Measurements from ENCODE around the gene GNPNAT1. TPM values are rescaled to one million over a fixed set of nuclear protein-coding genes. Genes with fewer than 3 reads are reported as not detected.

Gene GNPNAT1
- total and polyA plus RNA-seq, 11 donors, result 2.7 to 19.9 (median 8.0) TPM

- Histone ChIP-seq H3K36me3 (no peaks in the 10 kb centered on the region), H3K4me1 (peaks cover 0 to 8% (median 0%) of the 10 kb centered on the region in 12 donors), H3K9me3 (no peaks in the 10 kb centered on the region), H3K27me3 (no peaks in the 10 kb centered on the region), H3K4me3 (no peak overlapping the region), H3K27ac (no peak overlapping the region)
- intact Hi-C loops (cut with DNase I), result loop anchor here in 3 of 10 donors (5.0 to 10.0 kb wide), 2 partner anchors 475 to 478 kb away; no protein-coding TSS in a partner anchor
- 87 to 94% (median 90%) methylated on average over 7 of the region's 7 CpGs for WGBS, 4 donors
- DNase-seq (no peak), ATAC-seq (no peak)
- no peak for TF ChIP-seq CTCF (IDR thresholded peaks at IDR 0.05)
- TF ChIP-seq POLR2A (IDR thresholded peaks at IDR 0.05), result no peak
These were observed 38.2 kb upstream of the GNPNAT1 start for GRCh38 chr14:52829527-52830185.

GRCh38 chr14:52827426-52827825, 36.0 kb upstream of the GNPNAT1 start:
- Histone ChIP-seq H3K27ac (no peak overlapping the region), H3K4me3 (no peak overlapping the region), H3K9me3 (no peaks in the 10 kb centered on the region), H3K4me1 (peaks cover 0 to 18% (median 0%) of the 10 kb centered on the region in 12 donors), H3K36me3 (no peaks in the 10 kb centered on the region), H3K27me3 (no peaks in the 10 kb centered on the region)
- no peak for DNase-seq
- ATAC-seq, result no peak
- intact Hi-C loops (cut with DNase I), result loop anchor here in 3 of 10 donors (5.0 to 10.0 kb wide), 2 partner anchors 477 to 480 kb away; no protein-coding TSS in a partner anchor
- TF ChIP-seq POLR2A (IDR thresholded peaks at IDR 0.05), result no peak
- no peak for TF ChIP-seq CTCF (IDR thresholded peaks at IDR 0.05)

- DNase-seq, result no peak
- Histone ChIP-seq H3K4me3 (no peak overlapping the region), H3K4me1 (peaks cover 0 to 18% (median 0%) of the 10 kb centered on the region in 12 donors), H3K36me3 (no peaks in the 10 kb centered on the region), H3K27ac (no peak overlapping the region), H3K9me3 (no peaks in the 10 kb centered on the region), H3K27me3 (no peaks in the 10 kb centered on the region)
- ATAC-seq, result no peak
- 44 to 59% (median 47%) methylated on average over 4 of the region's 4 CpGs for WGBS, 4 donors
- TF ChIP-seq POLR2A (IDR thresholded peaks at IDR 0.05) (no peak), CTCF (IDR thresholded peaks at IDR 0.05) (no peak)
- intact Hi-C loops (cut with DNase I), result loop anchor here in 5 of 10 donors (2.0 to 10.0 kb wide), 3 partner anchors 136 to 482 kb away; no protein-coding TSS in a partner anchor
These were observed 33.7 kb upstream of the GNPNAT1 start for GRCh38 chr14:52825085-52825484.

- H3K9me3 ChIP-seq, result no peaks in the 10 kb centered on the region
- DNase-seq (no peak), ATAC-seq (no peak)
- 35 to 59% (median 44%) methylated on average over 4 of the region's 4 CpGs for WGBS, 4 donors
- H3K27me3 ChIP-seq, result no peaks in the 10 kb centered on the region
- no peak for TF ChIP-seq CTCF (IDR thresholded peaks at IDR 0.05)
- no peak for TF ChIP-seq POLR2A (IDR thresholded peaks at IDR 0.05)
- H3K27ac ChIP-seq, result no peak overlapping the region
- H3K36me3 ChIP-seq, result no peaks in the 10 kb centered on the region
- intact Hi-C loops (cut with DNase I), result loop anchor here (1.0 to 10.0 kb wide), 8 partner anchors 136 to 483 kb away; no protein-coding TSS in a partner anchor
- H3K4me1 ChIP-seq, result peaks cover 0 to 18% (median 0%) of the 10 kb centered on the region in 12 donors
- no peak overlapping the region for H3K4me3 ChIP-seq
These were observed 33.1 kb upstream of the GNPNAT1 start for GRCh38 chr14:52824462-52824861.
